ENCODE measurements around the gene GOLIM4. TPM values are rescaled to one million over a fixed set of nuclear protein-coding genes. Genes with fewer than 3 reads are reported as not detected.

Gene GOLIM4
- total RNA-seq, result 64.3 and 72.7 TPM in 2 replicates

GRCh38 chr3:168095611-168096209, at the start of gene GOLIM4:
Gene GOLIM4 (minus strand): TSS chr3:168095924. CDS start chr3:168095285, 639 bp downstream.

